ENCODE data around the gene MSI2. TPM values are rescaled to one million over a fixed set of nuclear protein-coding genes. Genes with fewer than 3 reads are reported as not detected.

MSI2 gene
- total and polyA plus RNA-seq, 12 donors = 32.6 to 411 (median 148) TPM

DNA sequence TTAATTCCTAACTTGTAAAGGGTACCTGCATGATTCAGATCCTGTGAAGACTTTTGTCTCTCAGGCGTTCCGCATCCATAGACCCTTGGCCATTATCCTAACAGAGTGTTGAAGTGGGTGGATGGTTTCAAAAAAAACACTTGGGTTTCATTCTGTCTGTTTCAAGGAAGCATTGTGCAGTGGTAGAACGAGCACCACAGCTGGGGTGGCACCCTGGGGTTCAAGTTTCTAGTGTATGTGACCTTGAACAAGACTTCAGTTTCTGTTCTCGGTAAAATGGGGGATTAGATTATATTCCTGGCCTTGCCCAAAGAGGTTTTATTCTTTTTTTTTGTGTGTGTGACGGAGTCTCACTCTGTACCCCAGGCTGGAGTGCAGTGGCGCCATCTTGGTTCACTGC lies 74.3 kb downstream of the MSI2 start:
- Histone ChIP-seq H3K36me3 (replicated peaks in 1 of 2) (no peaks in the 10 kb centered on the region), H3K27me3 (no peaks in the 10 kb centered on the region), H3K27ac (peak overlapping the region; percentile 65 to 91 (median 82)), H3K4me3 (no peak overlapping the region), H3K4me1 (replicated peaks in 1 of 2) (peaks cover 27 to 53% of the 10 kb centered on the region in 2 donors), H3K9me3 (replicated peaks in 1 of 3) (no peaks in the 10 kb centered on the region)
- 88 to 93% (median 91%) methylated on average over 6 of the region's 6 CpGs for WGBS, 4 donors
- DNase-seq = peak in 1 of 7 donors; percentile 13
- intact Hi-C loops (cut with DNase I) = no loop called here
- no peak for TF ChIP-seq POLR2A (IDR thresholded peaks at IDR 0.05)
- TF ChIP-seq CTCF (IDR thresholded peaks at IDR 0.05) = no peak

DNA sequence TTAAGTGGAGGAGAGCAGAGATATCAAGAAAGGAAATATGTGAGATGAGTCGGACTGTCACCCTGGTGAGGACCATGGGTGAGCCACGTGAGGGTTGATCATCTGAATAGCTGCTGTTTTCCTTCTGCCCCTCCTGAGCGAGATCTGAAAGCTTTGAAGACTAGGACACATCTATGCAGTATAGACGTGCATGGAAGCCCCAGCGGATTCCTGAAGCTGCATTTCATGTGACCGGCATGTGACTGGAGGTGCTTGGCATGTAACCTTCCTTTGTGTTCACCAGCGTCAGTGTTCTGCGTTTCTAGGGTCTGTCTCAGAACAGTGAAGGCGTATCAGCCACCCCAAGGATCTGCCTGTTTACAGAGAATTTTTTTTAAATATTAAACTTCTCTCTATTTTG lies 75.1 kb downstream of the MSI2 start:
- Histone ChIP-seq H3K4me1 (replicated peaks in 1 of 2) (peaks cover 27 to 50% of the 10 kb centered on the region in 2 donors), H3K9me3 (replicated peaks in 1 of 3) (no peaks in the 10 kb centered on the region), H3K36me3 (replicated peaks in 1 of 2) (no peaks in the 10 kb centered on the region), H3K4me3 (no peak overlapping the region), H3K27ac (peak overlapping the region in 4 of 5 donors; percentile 65 to 91 (median 84)), H3K27me3 (no peaks in the 10 kb centered on the region)
- 64 to 74% (median 69%) methylated on average over 9 of the region's 9 CpGs for WGBS, 4 donors
- intact Hi-C loops (cut with DNase I) = no loop called here
- TF ChIP-seq POLR2A (IDR thresholded peaks at IDR 0.05) = no peak
- no peak for TF ChIP-seq CTCF (IDR thresholded peaks at IDR 0.05)
- peak in 4 of 7 donors; percentile 43 to 56 (median 48) for DNase-seq

DNA sequence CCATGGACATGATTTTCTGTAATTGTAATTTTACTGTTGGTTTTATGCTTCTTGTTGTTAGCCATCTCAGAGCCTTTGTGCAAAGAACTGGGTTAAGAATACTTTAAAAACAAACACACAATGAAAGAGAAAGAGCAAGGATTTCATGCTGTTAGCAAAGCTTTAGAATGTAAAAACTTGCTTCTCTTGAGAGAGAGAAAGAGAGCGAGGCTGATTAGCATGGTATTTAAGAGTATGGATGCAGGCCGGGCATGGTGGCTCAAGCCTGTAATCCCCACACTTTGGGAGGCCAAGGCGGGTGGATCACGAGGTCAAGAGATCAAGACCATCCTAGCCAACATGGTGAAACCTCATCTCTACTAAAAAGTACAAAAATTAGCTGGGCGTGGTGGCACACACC lies 76.2 kb downstream of the MSI2 start:
- intact Hi-C loops (cut with DNase I) = no loop called here
- H3K27ac ChIP-seq = peak overlapping the region in 1 of 5 donors; percentile 91
- no peak overlapping the region for H3K4me3 ChIP-seq
- TF ChIP-seq CTCF (IDR thresholded peaks at IDR 0.05) = no peak
- no peak for TF ChIP-seq POLR2A (IDR thresholded peaks at IDR 0.05)
- H3K36me3 ChIP-seq (replicated peaks in 1 of 2) = no peaks in the 10 kb centered on the region
- 88 to 95% (median 91%) methylated on average over 5 of the region's 5 CpGs for WGBS, 4 donors
- H3K27me3 ChIP-seq = no peaks in the 10 kb centered on the region
- peak in 1 of 7 donors; percentile 9 for DNase-seq
- no peaks in the 10 kb centered on the region for H3K9me3 ChIP-seq (replicated peaks in 1 of 3)
- peaks cover 19 to 39% of the 10 kb centered on the region in 2 donors for H3K4me1 ChIP-seq (replicated peaks in 1 of 2)

DNA sequence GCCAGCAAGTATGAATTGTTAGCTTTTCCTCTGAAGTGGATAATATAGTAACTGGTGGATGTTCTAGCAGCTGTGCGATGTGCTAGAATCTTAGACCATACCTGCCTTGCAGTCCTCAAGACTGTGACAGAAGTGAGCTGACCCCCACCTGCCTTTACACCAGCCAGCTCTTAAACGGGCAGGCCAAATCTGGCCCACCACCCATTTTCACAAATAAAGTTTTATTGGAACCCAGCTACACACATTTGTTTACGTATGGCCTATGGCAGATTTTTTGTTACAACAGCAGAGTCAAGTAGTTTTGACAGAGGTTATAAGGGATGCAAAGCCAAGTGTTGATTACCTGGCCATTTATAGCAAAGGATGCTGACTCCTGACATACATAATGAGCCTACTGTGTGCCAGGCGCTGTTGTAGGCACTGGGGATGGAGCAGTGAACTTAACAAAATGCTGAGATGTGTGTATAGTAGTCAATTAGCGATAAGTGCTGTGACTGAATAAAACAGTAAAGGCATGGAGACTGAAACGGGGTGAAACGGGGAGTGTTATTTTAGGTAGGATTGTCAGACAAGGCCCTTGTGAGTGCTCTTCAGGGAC lies 79.0 kb downstream of the MSI2 start:
- H3K4me3 ChIP-seq = no peak overlapping the region
- peak in 1 of 7 donors; percentile 1 for DNase-seq
- 89 to 96% (median 92%) methylated on average over 7 of the region's 7 CpGs for WGBS, 4 donors
- no peaks in the 10 kb centered on the region for H3K36me3 ChIP-seq (replicated peaks in 1 of 2)
- intact Hi-C loops (cut with DNase I) = no loop called here
- TF ChIP-seq POLR2A (IDR thresholded peaks at IDR 0.05) (no peak), CTCF (IDR thresholded peaks at IDR 0.05) (no peak)
- no peaks in the 10 kb centered on the region for H3K9me3 ChIP-seq (replicated peaks in 1 of 3)
- no peaks in the 10 kb centered on the region for H3K27me3 ChIP-seq
- H3K4me1 ChIP-seq (replicated peaks in 1 of 2) = peaks cover 8 to 31% of the 10 kb centered on the region in 2 donors
- peak overlapping the region in 1 of 5 donors; percentile 8 for H3K27ac ChIP-seq

Measured in adrenal gland (tissue), 12 donors.